Measurements from ENCODE around the gene SUFU.
A peak's percentile ranks its signal among the peaks of the same experiment; 100 is the strongest.

Gene SUFU

GRCh38 chr10:102554531-102554930 is 50.8 kb downstream of the SUFU start:
- DNase-seq: no peak
- Histone ChIP-seq H3K4me3 (ENCODE audit: low read depth, low read length) (no peak overlapping the region), H3K36me3 (peaks cover 11% of the 10 kb centered on the region), H3K4me1 (peaks cover 5% of the 10 kb centered on the region; the same call in 1 of the 2 replicates), H3K9me3 (no peaks in the 10 kb centered on the region), H3K27me3 (no peaks in the 10 kb centered on the region)
- TF ChIP-seq CTCF (IDR thresholded peaks at IDR 0.05; ENCODE audit: low read depth, low read length): no peak

- peaks cover 6% of the 10 kb centered on the region for H3K36me3 ChIP-seq
- H3K4me3 ChIP-seq (ENCODE audit: low read depth, low read length): no peak overlapping the region
- TF ChIP-seq CTCF (IDR thresholded peaks at IDR 0.05; ENCODE audit: low read depth, low read length): no peak
- no peaks in the 10 kb centered on the region for H3K27me3 ChIP-seq
- peaks cover 5% of the 10 kb centered on the region; the same call in 1 of the 2 replicates for H3K4me1 ChIP-seq
- peak; percentile 14 for DNase-seq
- no peaks in the 10 kb centered on the region for H3K9me3 ChIP-seq
Measured at GRCh38 chr10:102555781-102556328, 52.1 kb downstream of the SUFU start.

- no peaks in the 10 kb centered on the region for H3K27me3 ChIP-seq
- no peak for TF ChIP-seq CTCF (IDR thresholded peaks at IDR 0.05; ENCODE audit: low read depth, low read length)
- DNase-seq: no peak
Measured at GRCh38 chr10:102557569-102557968, 53.8 kb downstream of the SUFU start.

GRCh38 chr10:102559764-102560163 is 56.0 kb downstream of the SUFU start:
- H3K4me1 ChIP-seq: no peaks in the 10 kb centered on the region
- H3K9me3 ChIP-seq: no peaks in the 10 kb centered on the region
- H3K4me3 ChIP-seq (ENCODE audit: low read depth, low read length): no peak overlapping the region
- no peak for TF ChIP-seq CTCF (IDR thresholded peaks at IDR 0.05; ENCODE audit: low read depth, low read length)
- no peak for DNase-seq
- no peaks in the 10 kb centered on the region for H3K27me3 ChIP-seq
- H3K36me3 ChIP-seq: no peaks in the 10 kb centered on the region

More at GRCh38 chr10:102557569-102557968, 53.8 kb downstream of the SUFU start:
- no peaks in the 10 kb centered on the region for H3K36me3 ChIP-seq
- H3K4me1 ChIP-seq: peaks cover 2% of the 10 kb centered on the region; the same call in 1 of the 2 replicates
- no peak overlapping the region for H3K4me3 ChIP-seq (ENCODE audit: low read depth, low read length)
- H3K9me3 ChIP-seq: no peaks in the 10 kb centered on the region

- no peak overlapping the region for H3K4me3 ChIP-seq (ENCODE audit: low read depth, low read length)
- no peak for DNase-seq
- no peaks in the 10 kb centered on the region for H3K36me3 ChIP-seq
- H3K4me1 ChIP-seq: no peaks in the 10 kb centered on the region
- TF ChIP-seq CTCF (IDR thresholded peaks at IDR 0.05; ENCODE audit: low read depth, low read length): no peak
- no peaks in the 10 kb centered on the region for H3K9me3 ChIP-seq
- H3K27me3 ChIP-seq: no peaks in the 10 kb centered on the region
Measured at GRCh38 chr10:102564209-102564834, 60.5 kb downstream of the SUFU start.

- H3K9me3 ChIP-seq: no peaks in the 10 kb centered on the region
- no peaks in the 10 kb centered on the region for H3K36me3 ChIP-seq
- H3K4me3 ChIP-seq (ENCODE audit: low read depth, low read length): no peak overlapping the region
- DNase-seq: no peak
- no peaks in the 10 kb centered on the region for H3K4me1 ChIP-seq
- no peaks in the 10 kb centered on the region for H3K27me3 ChIP-seq
- TF ChIP-seq CTCF (IDR thresholded peaks at IDR 0.05; ENCODE audit: low read depth, low read length): peak; percentile 34
Measured at GRCh38 chr10:102565793-102566192, 62.0 kb downstream of the SUFU start.

Measured in BE2C (cell line).